ENCODE data around the gene THRAP3.
A peak's percentile ranks its signal among the peaks of the same experiment; 100 is the strongest.

The THRAP3 gene

GRCh38 chr1:36253161-36253862 lies 29.1 kb downstream of the THRAP3 start:
- peak; percentile 66 for DNase-seq

- no peak for DNase-seq
Measured at GRCh38 chr1:36256558-36257374, 32.5 kb downstream of the THRAP3 start.

GRCh38 chr1:36257375-36257767 lies 33.1 kb downstream of the THRAP3 start:
- no peak for DNase-seq

GRCh38 chr1:36258960-36259344 lies 34.7 kb downstream of the THRAP3 start:
- DNase-seq: peak; percentile 25

- DNase-seq: no peak
Measured at GRCh38 chr1:36268981-36269380, 44.7 kb downstream of the THRAP3 start.

GRCh38 chr1:36269408-36269838 lies 45.2 kb downstream of the THRAP3 start:
- DNase-seq: no peak

- no peak for DNase-seq
Measured at GRCh38 chr1:36273024-36273423, 48.8 kb downstream of the THRAP3 start.

GRCh38 chr1:36274201-36274600 lies 50.0 kb downstream of the THRAP3 start:
- DNase-seq: no peak

- DNase-seq: no peak
Measured at GRCh38 chr1:36276688-36277087, 52.4 kb downstream of the THRAP3 start.

GRCh38 chr1:36279110-36279788 lies 55.0 kb downstream of the THRAP3 start:
- peak; percentile 44 for DNase-seq

- no peak for DNase-seq
Measured at GRCh38 chr1:36279789-36280296, 55.6 kb downstream of the THRAP3 start.

- peak; percentile 18 for DNase-seq
Measured at GRCh38 chr1:36284061-36284460, 59.8 kb downstream of the THRAP3 start.

GRCh38 chr1:36284517-36284916 lies 60.3 kb downstream of the THRAP3 start:
- DNase-seq: no peak

GRCh38 chr1:36285443-36286101 lies 61.3 kb downstream of the THRAP3 start:
- DNase-seq: peak; percentile 82

GRCh38 chr1:36286802-36287201 lies 62.6 kb downstream of the THRAP3 start:
- no peak for DNase-seq

GRCh38 chr1:36287595-36287994 lies 63.4 kb downstream of the THRAP3 start:
- DNase-seq: no peak

GRCh38 chr1:36295390-36295789 lies 71.1 kb downstream of the THRAP3 start:
- no peak for DNase-seq

- DNase-seq: no peak
Measured at GRCh38 chr1:36297062-36297461, 72.8 kb downstream of the THRAP3 start.

GRCh38 chr1:36298640-36299039 lies 74.4 kb downstream of the THRAP3 start:
- DNase-seq: no peak

GRCh38 chr1:36300526-36300925 lies 76.3 kb downstream of the THRAP3 start:
- no peak for DNase-seq

GRCh38 chr1:36301220-36301619 lies 77.0 kb downstream of the THRAP3 start:
- no peak for DNase-seq

- DNase-seq: no peak
Measured at GRCh38 chr1:36303244-36303643, 79.0 kb downstream of the THRAP3 start.
